HepG2 (cell line): ENCODE results near the gene RELB. TPM values are rescaled to one million over a fixed set of nuclear protein-coding genes. Genes with fewer than 3 reads are reported as not detected.

ENCODE experiments used
- AGO1 ChIP-seq: fragments of 200-400 bp; formaldehyde crosslinking; IDR thresholded peaks from 2 replicates; pipeline ENCODE4 v1.6.1; 2017; ENCODE audit warnings: mild to moderate bottlenecking, low read depth, low read length, moderate library complexity; ENCODE audit not compliant: poor library complexity, severe bottlenecking
- FLYWCH1 ChIP-seq: sonication (generic); formaldehyde crosslinking; IDR thresholded peaks from 2 replicates; pipeline ENCODE4 v1.8.1; 2023; ENCODE audit warnings: mild to moderate bottlenecking, missing genetic modification reagents
- FOXM1 ChIP-seq: sonication (generic); formaldehyde crosslinking; IDR thresholded peaks from 2 replicates; pipeline ENCODE4 v1.5.0; 2020; ENCODE audit warnings: missing genetic modification reagents
- HOXA5 ChIP-seq: sonication (generic); formaldehyde crosslinking; IDR thresholded peaks from 2 replicates; pipeline ENCODE4 v1.4.0; 2020; ENCODE audit warnings: missing genetic modification reagents
- KDM3A ChIP-seq: IDR thresholded peaks from 2 replicates; pipeline ENCODE4 v1.6.1; 2018; ENCODE audit warnings: low read depth, missing compliant biosample characterization
- MEIS2 ChIP-seq: sonication (generic); formaldehyde crosslinking; IDR thresholded peaks from 2 replicates; pipeline ENCODE4 v1.9.0; 2021; ENCODE audit warnings: mild to moderate bottlenecking, missing genetic modification reagents
- MTERF4 ChIP-seq: sonication (generic); formaldehyde crosslinking; IDR thresholded peaks from 2 replicates; pipeline ENCODE4 v1.8.0; 2023; ENCODE audit warnings: mild to moderate bottlenecking, missing genetic modification reagents
- RFX1 ChIP-seq: fragments of 450-650 bp; IDR thresholded peaks from 2 replicates; pipeline ENCODE4 v1.6.1; 2017
- STAT5B ChIP-seq: sonication (generic); formaldehyde crosslinking; IDR thresholded peaks from 2 replicates; pipeline ENCODE4 v1.4.0; 2020; ENCODE audit warnings: missing genetic modification reagents
- TEAD3 ChIP-seq: optimal IDR thresholded peaks from 2 replicates; pipeline ENCODE3; 2016; ENCODE audit warnings: borderline replicate concordance
- ZBTB44 ChIP-seq: sonication (generic); formaldehyde crosslinking; IDR thresholded peaks from 2 replicates; pipeline ENCODE4 v1.4.0; 2020; ENCODE audit warnings: missing genetic modification reagents
- ZFP41 ChIP-seq: sonication (generic); formaldehyde crosslinking; IDR thresholded peaks from 2 replicates; pipeline ENCODE4 v1.4.0; 2020; ENCODE audit warnings: mild to moderate bottlenecking, missing genetic modification reagents, borderline replicate concordance
- ZNF329 ChIP-seq: sonication (generic); formaldehyde crosslinking; IDR thresholded peaks from 2 replicates; pipeline ENCODE4 v1.9.0; 2021; ENCODE audit warnings: low read depth, mild to moderate bottlenecking, missing genetic modification reagents
- ZNF563 ChIP-seq: sonication (generic); formaldehyde crosslinking; IDR thresholded peaks from 2 replicates; pipeline ENCODE4 v1.8.0; 2022; ENCODE audit warnings: mild to moderate bottlenecking, moderate library complexity, missing genetic modification reagents
- polyA plus RNA-seq, 8 experiments: library from polyadenylated mRNA; depleted of rRNA in 3 of 8; stranded (reverse) in 7 of 8; unstranded in 1 of 8; fragments of >200 nt; fragmentation: Illumina TruSeq in 4 of 8; extraction: Trizol in 4 of 8; gene quantifications; 2 replicates each; pipeline versions ENCODE4 v1.2.1 to v1.2.3, GENCODE V29; 2011 to 2016; ENCODE audit warnings: low read depth in 4 of 8, missing spikeins in 1 of 8, mixed read lengths in 1 of 8; ENCODE audit not compliant: insufficient read depth in 1 of 8
- total RNA-seq, 5 experiments: library from RNA; depleted of rRNA; stranded (reverse); fragments of >200 nt; fragmentation: Illumina TruSeq; extraction: Trizol; gene quantifications; 2 replicates each; pipeline ENCODE4 v1.2.3, GENCODE V29; 2016; ENCODE audit warnings: low read depth in 1 of 5
- TF ChIP-seq, protein P1 (sequence below): sonication (generic); formaldehyde crosslinking; IDR thresholded peaks from 2 replicates; pipeline ENCODE4 v1.5.0; 2020; ENCODE audit warnings: missing genetic modification reagents, mild to moderate bottlenecking, borderline replicate concordance
- TF ChIP-seq, protein P2 (sequence below): sonication (generic); formaldehyde crosslinking; IDR thresholded peaks from 2 replicates; pipeline ENCODE4 v1.5.1; 2020; ENCODE audit warnings: mild to moderate bottlenecking, missing genetic modification reagents, borderline replicate concordance
- TF ChIP-seq, protein P3 (sequence below): IDR thresholded peaks from 2 replicates; pipeline ENCODE4 v1.6.1; 2016; ENCODE audit warnings: missing genetic modification reagents, missing compliant biosample characterization
- TF ChIP-seq, protein P4 (sequence below): sonication (generic); formaldehyde crosslinking; IDR thresholded peaks from 2 replicates; pipeline ENCODE4 v1.4.0; 2020; ENCODE audit warnings: missing genetic modification reagents

RELB gene
- total and polyA plus RNA-seq, 2 of the 13 experiments (the other 11 are each of a cell fraction or from before 2014, with no cell fraction given): 1.9 to 3.5 TPM

DNA sequence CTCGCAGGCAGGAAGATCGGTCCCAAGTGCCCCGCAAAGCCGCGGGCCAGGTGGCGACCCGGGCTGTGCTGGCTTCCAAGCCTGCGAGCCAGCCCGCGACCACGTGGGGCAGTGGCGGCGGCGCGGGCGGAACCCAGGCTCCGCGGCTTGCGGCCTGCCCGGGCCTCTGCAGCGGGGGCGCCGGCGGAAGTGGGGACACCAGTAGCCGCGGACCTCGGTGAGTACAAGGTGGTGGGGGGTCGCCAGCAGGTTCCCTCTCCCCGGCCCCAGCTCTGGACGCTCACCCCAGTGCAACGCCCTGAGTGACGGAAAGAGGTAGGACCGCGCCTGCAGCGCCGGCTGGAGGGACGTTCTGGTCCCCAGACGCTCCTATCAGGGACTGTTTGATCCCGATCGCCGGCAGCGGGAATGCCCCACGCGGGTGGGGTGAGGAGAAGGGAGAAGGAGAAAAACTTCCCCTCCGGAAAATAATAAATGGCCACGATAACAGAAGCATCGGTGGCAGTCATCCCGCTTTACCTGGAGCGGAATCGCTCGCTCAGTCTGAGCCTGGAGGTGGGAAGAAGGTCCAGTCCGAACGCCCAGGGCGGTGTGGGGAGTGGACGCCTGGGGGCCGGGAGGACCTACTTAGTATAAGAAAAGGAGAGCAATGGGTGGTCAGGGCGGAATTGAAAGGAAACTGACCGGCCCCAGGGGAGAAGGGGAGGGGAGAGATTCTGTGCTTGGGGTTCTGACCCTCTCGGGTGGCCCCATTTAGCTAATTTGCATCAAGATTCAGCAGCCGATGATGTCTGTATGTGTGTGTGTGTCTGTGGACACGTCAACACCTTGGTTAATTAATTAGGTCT, 78.0 kb downstream of the RELB start, which contains the start of gene GEMIN7 (continued):
- TF ChIP-seq, protein P1, sequence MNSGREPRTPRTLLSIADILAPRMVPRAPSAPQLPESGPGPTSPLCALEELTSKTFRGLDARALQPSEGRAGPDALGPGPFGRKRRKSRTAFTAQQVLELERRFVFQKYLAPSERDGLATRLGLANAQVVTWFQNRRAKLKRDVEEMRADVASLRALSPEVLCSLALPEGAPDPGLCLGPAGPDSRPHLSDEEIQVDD: peak; percentile 86; the same call in 1 of the 2 replicates
- TF ChIP-seq MEIS2 (peak; percentile 90; the same call in 1 of the 2 replicates), ZNF563 (CRISPR knock-in tag) (peak; percentile 95; the same call in 1 of the 2 replicates), HOXA5 (CRISPR knock-in tag) (peak; percentile 85), ZNF329 (peak; percentile 72; the same call in 1 of the 2 replicates), FOXM1 (CRISPR knock-in tag) (peak; percentile 81; the same call in 1 of the 2 replicates), AGO1 (no peak), KDM3A (CRISPR knock-in tag) (peak; percentile 32; the same call in 1 of the 2 replicates), RFX1 (no peak), MTERF4 (CRISPR knock-in tag) (peak; percentile 76; the same call in 1 of the 2 replicates), STAT5B (CRISPR knock-in tag) (0 out of 2 replicates have a peak, but pooled peaks have one; percentile 21), TEAD3 (CRISPR knock-in tag) (peak; percentile 57), ZFP41 (CRISPR knock-in tag) (peak; percentile 70; the same call in 1 of the 2 replicates), ZBTB44 (no peak; the same call in 1 of the 2 replicates), FLYWCH1 (CRISPR knock-in tag) (no peak)
- TF ChIP-seq, protein P2, sequence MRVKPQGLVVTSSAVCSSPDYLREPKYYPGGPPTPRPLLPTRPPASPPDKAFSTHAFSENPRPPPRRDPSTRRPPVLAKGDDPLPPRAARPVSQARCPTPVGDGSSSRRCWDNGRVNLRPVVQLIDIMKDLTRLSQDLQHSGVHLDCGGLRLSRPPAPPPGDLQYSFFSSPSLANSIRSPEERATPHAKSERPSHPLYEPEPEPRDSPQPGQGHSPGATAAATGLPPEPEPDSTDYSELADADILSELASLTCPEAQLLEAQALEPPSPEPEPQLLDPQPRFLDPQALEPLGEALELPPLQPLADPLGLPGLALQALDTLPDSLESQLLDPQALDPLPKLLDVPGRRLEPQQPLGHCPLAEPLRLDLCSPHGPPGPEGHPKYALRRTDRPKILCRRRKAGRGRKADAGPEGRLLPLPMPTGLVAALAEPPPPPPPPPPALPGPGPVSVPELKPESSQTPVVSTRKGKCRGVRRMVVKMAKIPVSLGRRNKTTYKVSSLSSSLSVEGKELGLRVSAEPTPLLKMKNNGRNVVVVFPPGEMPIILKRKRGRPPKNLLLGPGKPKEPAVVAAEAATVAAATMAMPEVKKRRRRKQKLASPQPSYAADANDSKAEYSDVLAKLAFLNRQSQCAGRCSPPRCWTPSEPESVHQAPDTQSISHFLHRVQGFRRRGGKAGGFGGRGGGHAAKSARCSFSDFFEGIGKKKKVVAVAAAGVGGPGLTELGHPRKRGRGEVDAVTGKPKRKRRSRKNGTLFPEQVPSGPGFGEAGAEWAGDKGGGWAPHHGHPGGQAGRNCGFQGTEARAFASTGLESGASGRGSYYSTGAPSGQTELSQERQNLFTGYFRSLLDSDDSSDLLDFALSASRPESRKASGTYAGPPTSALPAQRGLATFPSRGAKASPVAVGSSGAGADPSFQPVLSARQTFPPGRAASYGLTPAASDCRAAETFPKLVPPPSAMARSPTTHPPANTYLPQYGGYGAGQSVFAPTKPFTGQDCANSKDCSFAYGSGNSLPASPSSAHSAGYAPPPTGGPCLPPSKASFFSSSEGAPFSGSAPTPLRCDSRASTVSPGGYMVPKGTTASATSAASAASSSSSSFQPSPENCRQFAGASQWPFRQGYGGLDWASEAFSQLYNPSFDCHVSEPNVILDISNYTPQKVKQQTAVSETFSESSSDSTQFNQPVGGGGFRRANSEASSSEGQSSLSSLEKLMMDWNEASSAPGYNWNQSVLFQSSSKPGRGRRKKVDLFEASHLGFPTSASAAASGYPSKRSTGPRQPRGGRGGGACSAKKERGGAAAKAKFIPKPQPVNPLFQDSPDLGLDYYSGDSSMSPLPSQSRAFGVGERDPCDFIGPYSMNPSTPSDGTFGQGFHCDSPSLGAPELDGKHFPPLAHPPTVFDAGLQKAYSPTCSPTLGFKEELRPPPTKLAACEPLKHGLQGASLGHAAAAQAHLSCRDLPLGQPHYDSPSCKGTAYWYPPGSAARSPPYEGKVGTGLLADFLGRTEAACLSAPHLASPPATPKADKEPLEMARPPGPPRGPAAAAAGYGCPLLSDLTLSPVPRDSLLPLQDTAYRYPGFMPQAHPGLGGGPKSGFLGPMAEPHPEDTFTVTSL (CRISPR knock-in tag): peak; percentile 49; the same call in 1 of the 2 replicates
- TF ChIP-seq, protein P3, sequence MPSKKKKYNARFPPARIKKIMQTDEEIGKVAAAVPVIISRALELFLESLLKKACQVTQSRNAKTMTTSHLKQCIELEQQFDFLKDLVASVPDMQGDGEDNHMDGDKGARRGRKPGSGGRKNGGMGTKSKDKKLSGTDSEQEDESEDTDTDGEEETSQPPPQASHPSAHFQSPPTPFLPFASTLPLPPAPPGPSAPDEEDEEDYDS (CRISPR knock-in tag): peak; percentile 38; the same call in 1 of the 2 replicates
- TF ChIP-seq, protein P4, sequence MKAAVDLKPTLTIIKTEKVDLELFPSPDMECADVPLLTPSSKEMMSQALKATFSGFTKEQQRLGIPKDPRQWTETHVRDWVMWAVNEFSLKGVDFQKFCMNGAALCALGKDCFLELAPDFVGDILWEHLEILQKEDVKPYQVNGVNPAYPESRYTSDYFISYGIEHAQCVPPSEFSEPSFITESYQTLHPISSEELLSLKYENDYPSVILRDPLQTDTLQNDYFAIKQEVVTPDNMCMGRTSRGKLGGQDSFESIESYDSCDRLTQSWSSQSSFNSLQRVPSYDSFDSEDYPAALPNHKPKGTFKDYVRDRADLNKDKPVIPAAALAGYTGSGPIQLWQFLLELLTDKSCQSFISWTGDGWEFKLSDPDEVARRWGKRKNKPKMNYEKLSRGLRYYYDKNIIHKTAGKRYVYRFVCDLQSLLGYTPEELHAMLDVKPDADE (CRISPR knock-in tag): 0 out of 2 replicates have a peak, but pooled peaks have one; percentile 76
